ENCODE measurements around the gene ATP11B.

DNA sequence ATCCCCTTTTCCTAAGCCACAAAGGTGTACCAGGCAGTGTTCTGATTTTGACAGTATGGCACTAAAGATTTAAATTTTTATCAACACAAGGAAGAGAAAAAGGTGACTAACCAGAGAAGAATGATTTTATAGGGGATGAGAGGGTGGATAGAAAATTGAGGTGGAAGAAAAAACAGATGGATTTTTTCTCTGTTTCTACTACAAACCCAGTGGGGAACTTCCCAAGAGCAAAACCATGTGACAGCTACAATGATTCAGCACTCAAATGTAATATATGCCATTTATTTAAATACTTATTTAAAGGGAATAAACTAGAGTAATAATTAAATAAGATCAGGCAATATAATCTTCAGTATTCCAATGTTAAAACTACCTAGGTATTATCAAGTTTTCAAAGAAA lies 176.0 kb downstream of the ATP11B start:
- TF ChIP-seq, protein P1, sequence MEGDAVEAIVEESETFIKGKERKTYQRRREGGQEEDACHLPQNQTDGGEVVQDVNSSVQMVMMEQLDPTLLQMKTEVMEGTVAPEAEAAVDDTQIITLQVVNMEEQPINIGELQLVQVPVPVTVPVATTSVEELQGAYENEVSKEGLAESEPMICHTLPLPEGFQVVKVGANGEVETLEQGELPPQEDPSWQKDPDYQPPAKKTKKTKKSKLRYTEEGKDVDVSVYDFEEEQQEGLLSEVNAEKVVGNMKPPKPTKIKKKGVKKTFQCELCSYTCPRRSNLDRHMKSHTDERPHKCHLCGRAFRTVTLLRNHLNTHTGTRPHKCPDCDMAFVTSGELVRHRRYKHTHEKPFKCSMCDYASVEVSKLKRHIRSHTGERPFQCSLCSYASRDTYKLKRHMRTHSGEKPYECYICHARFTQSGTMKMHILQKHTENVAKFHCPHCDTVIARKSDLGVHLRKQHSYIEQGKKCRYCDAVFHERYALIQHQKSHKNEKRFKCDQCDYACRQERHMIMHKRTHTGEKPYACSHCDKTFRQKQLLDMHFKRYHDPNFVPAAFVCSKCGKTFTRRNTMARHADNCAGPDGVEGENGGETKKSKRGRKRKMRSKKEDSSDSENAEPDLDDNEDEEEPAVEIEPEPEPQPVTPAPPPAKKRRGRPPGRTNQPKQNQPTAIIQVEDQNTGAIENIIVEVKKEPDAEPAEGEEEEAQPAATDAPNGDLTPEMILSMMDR (conservative IDR thresholded peaks at IDR 0.05; ENCODE audit: low read depth in 2 of 2) = no peak
- TF ChIP-seq POLR2AphosphoS5 (IDR thresholded peaks at IDR 0.05; ENCODE audit: low read depth) = no peak
- TF ChIP-seq, protein P2, sequence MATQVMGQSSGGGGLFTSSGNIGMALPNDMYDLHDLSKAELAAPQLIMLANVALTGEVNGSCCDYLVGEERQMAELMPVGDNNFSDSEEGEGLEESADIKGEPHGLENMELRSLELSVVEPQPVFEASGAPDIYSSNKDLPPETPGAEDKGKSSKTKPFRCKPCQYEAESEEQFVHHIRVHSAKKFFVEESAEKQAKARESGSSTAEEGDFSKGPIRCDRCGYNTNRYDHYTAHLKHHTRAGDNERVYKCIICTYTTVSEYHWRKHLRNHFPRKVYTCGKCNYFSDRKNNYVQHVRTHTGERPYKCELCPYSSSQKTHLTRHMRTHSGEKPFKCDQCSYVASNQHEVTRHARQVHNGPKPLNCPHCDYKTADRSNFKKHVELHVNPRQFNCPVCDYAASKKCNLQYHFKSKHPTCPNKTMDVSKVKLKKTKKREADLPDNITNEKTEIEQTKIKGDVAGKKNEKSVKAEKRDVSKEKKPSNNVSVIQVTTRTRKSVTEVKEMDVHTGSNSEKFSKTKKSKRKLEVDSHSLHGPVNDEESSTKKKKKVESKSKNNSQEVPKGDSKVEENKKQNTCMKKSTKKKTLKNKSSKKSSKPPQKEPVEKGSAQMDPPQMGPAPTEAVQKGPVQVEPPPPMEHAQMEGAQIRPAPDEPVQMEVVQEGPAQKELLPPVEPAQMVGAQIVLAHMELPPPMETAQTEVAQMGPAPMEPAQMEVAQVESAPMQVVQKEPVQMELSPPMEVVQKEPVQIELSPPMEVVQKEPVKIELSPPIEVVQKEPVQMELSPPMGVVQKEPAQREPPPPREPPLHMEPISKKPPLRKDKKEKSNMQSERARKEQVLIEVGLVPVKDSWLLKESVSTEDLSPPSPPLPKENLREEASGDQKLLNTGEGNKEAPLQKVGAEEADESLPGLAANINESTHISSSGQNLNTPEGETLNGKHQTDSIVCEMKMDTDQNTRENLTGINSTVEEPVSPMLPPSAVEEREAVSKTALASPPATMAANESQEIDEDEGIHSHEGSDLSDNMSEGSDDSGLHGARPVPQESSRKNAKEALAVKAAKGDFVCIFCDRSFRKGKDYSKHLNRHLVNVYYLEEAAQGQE (IDR thresholded peaks at IDR 0.05; ENCODE audit: unreplicated experiment) = no peak
- TF ChIP-seq EZH2 (IDR thresholded peaks at IDR 0.05; ENCODE audit: low read depth, unreplicated experiment) = no peak
- no peak for TF ChIP-seq ZNF114 (CRISPR knock-in tag; IDR thresholded peaks at IDR 0.05)
- TF ChIP-seq JUNB (IDR thresholded peaks at IDR 0.05; ENCODE audit: unreplicated experiment) = no peak
